Mammary epithelial cell (primary cell): ENCODE data around the gene PARP2.

Source experiments
- CTCF ChIP-seq, 2 donors: IDR thresholded peaks in 1 of 2; conservative IDR thresholded peaks in 1 of 2; 2 replicates each; pipeline ENCODE4 v1.5.1; 2011 to 2012; ENCODE audit warnings: inconsistent platforms in 2 of 2, low read length in 2 of 2, mild to moderate bottlenecking in 2 of 2, control low read depth in 1 of 2, low read depth in 1 of 2; ENCODE audit not compliant: insufficient read depth in 1 of 2; ENCODE audit errors: extremely low read depth in 1 of 2
- EZH2 ChIP-seq: IDR thresholded peaks from 2 replicates; pipeline ENCODE4 v1.6.1; 2012; ENCODE audit warnings: low read length, inconsistent platforms, borderline replicate concordance

GRCh38 chr14:20356422-20356821 is 13.0 kb downstream of the PARP2 start:
- TF ChIP-seq CTCF (conservative IDR thresholded peaks at IDR 0.05 in 1 of 2, IDR thresholded peaks at IDR 0.05 in 1 of 2; ENCODE audit: extremely low read depth in 1 of 2, insufficient read depth in 1 of 2, low read depth in 1 of 2, low read length in 2 of 2) (no peak), EZH2 (no peak)
